ENCODE data around the gene ZNF516. TPM values are rescaled to one million over a fixed set of nuclear protein-coding genes. Genes with fewer than 3 reads are reported as not detected.

The ZNF516 gene
- total and polyA plus RNA-seq, 2 of the 13 experiments (the other 11 are each of a cell fraction or from before 2014, with no cell fraction given), result 16.6 to 18.7 TPM

DNA sequence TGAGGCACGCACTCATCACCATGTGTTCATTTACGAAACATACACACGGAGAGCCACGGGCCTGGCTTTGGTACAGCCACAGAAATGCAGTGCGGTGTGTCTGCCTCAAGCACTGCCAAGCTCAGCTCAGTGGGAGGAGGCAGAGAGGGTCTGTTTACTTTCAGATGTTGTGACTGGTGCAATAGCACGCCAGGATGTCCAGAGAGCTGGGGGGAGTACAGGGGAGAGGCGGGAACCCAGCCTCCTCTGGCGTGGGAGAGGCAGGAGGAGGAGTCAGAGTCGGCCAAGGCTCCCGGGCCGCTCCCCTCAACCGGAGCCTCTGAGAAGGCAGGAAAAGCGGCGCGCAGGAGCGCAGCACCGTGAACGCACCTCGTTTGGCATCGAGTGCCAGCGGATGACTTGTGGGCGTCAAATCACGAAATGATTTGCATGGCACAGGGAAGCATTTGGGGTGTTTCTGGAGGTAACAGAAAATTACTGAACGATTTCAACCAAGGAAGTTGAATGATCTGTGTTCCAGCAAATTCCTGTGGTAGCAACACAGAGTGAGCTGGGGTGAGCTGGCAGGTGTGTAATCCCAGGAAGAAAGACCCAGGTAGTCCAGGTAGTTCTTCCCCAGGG is 143.0 kb downstream of the ZNF516 start (continued):
- TF ChIP-seq GTF3A (CRISPR knock-in tag; conservative IDR thresholded peaks at IDR 0.05), result no peak
- TF ChIP-seq ETV6 (CRISPR knock-in tag; conservative IDR thresholded peaks at IDR 0.05), result no peak
- no peak for TF ChIP-seq SIX1 (CRISPR knock-in tag; IDR thresholded peaks at IDR 0.05; ENCODE audit: borderline replicate concordance)
- no peak for TF ChIP-seq ZNF256 (CRISPR knock-in tag; conservative IDR thresholded peaks at IDR 0.05)
- no peak for TF ChIP-seq ZNF652 (CRISPR knock-in tag; IDR thresholded peaks at IDR 0.05; ENCODE audit: borderline replicate concordance, low read depth)
- TF ChIP-seq HNRNPL (IDR thresholded peaks at IDR 0.05; ENCODE audit: low read depth, low read length), result no peak
- peak; percentile 64; the same call in 1 of the 2 replicates for TF ChIP-seq SALL1 (CRISPR knock-in tag; IDR thresholded peaks at IDR 0.05)
- no peak for TF ChIP-seq ZNF883 (CRISPR knock-in tag; IDR thresholded peaks at IDR 0.05; ENCODE audit: not compliant biosample characterization)
- 0 out of 2 replicates have a peak, but pooled peaks have one; percentile 22 for TF ChIP-seq KLF6 (CRISPR knock-in tag; IDR thresholded peaks at IDR 0.05)
- TF ChIP-seq ZNF225 (CRISPR knock-in tag; IDR thresholded peaks at IDR 0.05), result no peak
- TF ChIP-seq ZSCAN22 (CRISPR knock-in tag; IDR thresholded peaks at IDR 0.05), result no peak
- TF ChIP-seq ZNF337 (CRISPR knock-in tag; IDR thresholded peaks at IDR 0.05; ENCODE audit: borderline replicate concordance, low read depth), result no peak
- TF ChIP-seq ZNF33B (CRISPR knock-in tag; IDR thresholded peaks at IDR 0.05), result no peak
- TF ChIP-seq ATF1 (CRISPR knock-in tag; IDR thresholded peaks at IDR 0.05), result no peak
- TF ChIP-seq, protein P1, sequence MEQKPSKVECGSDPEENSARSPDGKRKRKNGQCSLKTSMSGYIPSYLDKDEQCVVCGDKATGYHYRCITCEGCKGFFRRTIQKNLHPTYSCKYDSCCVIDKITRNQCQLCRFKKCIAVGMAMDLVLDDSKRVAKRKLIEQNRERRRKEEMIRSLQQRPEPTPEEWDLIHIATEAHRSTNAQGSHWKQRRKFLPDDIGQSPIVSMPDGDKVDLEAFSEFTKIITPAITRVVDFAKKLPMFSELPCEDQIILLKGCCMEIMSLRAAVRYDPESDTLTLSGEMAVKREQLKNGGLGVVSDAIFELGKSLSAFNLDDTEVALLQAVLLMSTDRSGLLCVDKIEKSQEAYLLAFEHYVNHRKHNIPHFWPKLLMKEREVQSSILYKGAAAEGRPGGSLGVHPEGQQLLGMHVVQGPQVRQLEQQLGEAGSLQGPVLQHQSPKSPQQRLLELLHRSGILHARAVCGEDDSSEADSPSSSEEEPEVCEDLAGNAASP (CRISPR knock-in tag; IDR thresholded peaks at IDR 0.05; ENCODE audit: borderline replicate concordance), result no peak
- no peak; the same call in 1 of the 2 replicates for TF ChIP-seq TAF1 (CRISPR knock-in tag; IDR thresholded peaks at IDR 0.05)
- TF ChIP-seq ZNF296 (CRISPR knock-in tag; conservative IDR thresholded peaks at IDR 0.05), result no peak
- no peak for TF ChIP-seq SOX13 (IDR thresholded peaks at IDR 0.05)
- TF ChIP-seq SOX13 (CRISPR knock-in tag; conservative IDR thresholded peaks at IDR 0.05 in 1 of 2, IDR thresholded peaks at IDR 0.05 in 1 of 2), result peak in 1 of 2 experiments; percentile 48; a peak in 1 of 4 replicates
- TF ChIP-seq BRD4 (CRISPR knock-in tag; IDR thresholded peaks at IDR 0.05), result no peak
- TF ChIP-seq IKZF4 (CRISPR knock-in tag; IDR thresholded peaks at IDR 0.05; ENCODE audit: borderline replicate concordance, low read depth, not compliant biosample characterization), result no peak
- TF ChIP-seq FOXP1 (IDR thresholded peaks at IDR 0.05), result no peak
- peak; percentile 84 for TF ChIP-seq FOXP1 (CRISPR knock-in tag; IDR thresholded peaks at IDR 0.05)
- TF ChIP-seq KDM6A (CRISPR knock-in tag; IDR thresholded peaks at IDR 0.05; ENCODE audit: low read depth), result no peak
- TF ChIP-seq, protein P2, sequence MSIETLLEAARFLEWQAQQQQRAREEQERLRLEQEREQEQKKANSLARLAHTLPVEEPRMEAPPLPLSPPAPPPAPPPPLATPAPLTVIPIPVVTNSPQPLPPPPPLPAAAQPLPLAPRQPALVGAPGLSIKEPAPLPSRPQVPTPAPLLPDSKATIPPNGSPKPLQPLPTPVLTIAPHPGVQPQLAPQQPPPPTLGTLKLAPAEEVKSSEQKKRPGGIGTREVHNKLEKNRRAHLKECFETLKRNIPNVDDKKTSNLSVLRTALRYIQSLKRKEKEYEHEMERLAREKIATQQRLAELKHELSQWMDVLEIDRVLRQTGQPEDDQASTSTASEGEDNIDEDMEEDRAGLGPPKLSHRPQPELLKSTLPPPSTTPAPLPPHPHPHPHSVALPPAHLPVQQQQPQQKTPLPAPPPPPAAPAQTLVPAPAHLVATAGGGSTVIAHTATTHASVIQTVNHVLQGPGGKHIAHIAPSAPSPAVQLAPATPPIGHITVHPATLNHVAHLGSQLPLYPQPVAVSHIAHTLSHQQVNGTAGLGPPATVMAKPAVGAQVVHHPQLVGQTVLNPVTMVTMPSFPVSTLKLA (IDR thresholded peaks at IDR 0.05), result no peak
- TF ChIP-seq SRSF9 (IDR thresholded peaks at IDR 0.05; ENCODE audit: borderline replicate concordance, insufficient read depth, low read depth, low read length, poor library complexity, severe bottlenecking), result no peak
- no peak for TF ChIP-seq NFIC (IDR thresholded peaks at IDR 0.05; ENCODE audit: low read length)
- TF ChIP-seq, protein P3, sequence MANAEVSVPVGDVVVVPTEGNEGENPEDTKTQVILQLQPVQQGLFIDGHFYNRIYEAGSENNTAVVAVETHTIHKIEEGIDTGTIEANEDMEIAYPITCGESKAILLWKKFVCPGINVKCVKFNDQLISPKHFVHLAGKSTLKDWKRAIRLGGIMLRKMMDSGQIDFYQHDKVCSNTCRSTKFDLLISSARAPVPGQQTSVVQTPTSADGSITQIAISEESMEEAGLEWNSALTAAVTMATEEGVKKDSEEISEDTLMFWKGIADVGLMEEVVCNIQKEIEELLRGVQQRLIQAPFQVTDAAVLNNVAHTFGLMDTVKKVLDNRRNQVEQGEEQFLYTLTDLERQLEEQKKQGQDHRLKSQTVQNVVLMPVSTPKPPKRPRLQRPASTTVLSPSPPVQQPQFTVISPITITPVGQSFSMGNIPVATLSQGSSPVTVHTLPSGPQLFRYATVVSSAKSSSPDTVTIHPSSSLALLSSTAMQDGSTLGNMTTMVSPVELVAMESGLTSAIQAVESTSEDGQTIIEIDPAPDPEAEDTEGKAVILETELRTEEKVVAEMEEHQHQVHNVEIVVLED (CRISPR knock-in tag; IDR thresholded peaks at IDR 0.05; ENCODE audit: borderline replicate concordance), result no peak
- TF ChIP-seq PTBP1 (IDR thresholded peaks at IDR 0.05; ENCODE audit: low read depth, low read length, poor library complexity, severe bottlenecking), result no peak
